Measurements from ENCODE around the gene EPHA2.
"Not testable (repeated sequence)": the region's sequence is repeated elsewhere in the genome, so short reads cannot be mapped to it uniquely, and the experiment has no call there.

Gene EPHA2

GRCh38 chr1:16199700-16200099 is 43.8 kb upstream of the EPHA2 start:
- H3K4me3 ChIP-seq (ENCODE audit: low read depth, low read length): no peak overlapping the region
- DNase-seq (ENCODE audit: low read depth): no peak

GRCh38 chr1:16199157-16199501 is 43.3 kb upstream of the EPHA2 start:
- H3K4me3 ChIP-seq (ENCODE audit: low read depth, low read length): no peak overlapping the region
- no peak for DNase-seq (ENCODE audit: low read depth)
- TF ChIP-seq CTCF (IDR thresholded peaks at IDR 0.05; ENCODE audit: control insufficient read depth, extremely low read depth, insufficient read depth): no peak

More at GRCh38 chr1:16199700-16200099, 43.8 kb upstream of the EPHA2 start:
- no peak for TF ChIP-seq CTCF (IDR thresholded peaks at IDR 0.05; ENCODE audit: control insufficient read depth, extremely low read depth, insufficient read depth)

GRCh38 chr1:16198444-16199156 is 42.7 kb upstream of the EPHA2 start:
- TF ChIP-seq CTCF (IDR thresholded peaks at IDR 0.05; ENCODE audit: control insufficient read depth, extremely low read depth, insufficient read depth): no peak
- H3K4me3 ChIP-seq (ENCODE audit: low read depth, low read length): no peak overlapping the region
- no peak for DNase-seq (ENCODE audit: low read depth)

- no peak for TF ChIP-seq CTCF (IDR thresholded peaks at IDR 0.05; ENCODE audit: control insufficient read depth, extremely low read depth, insufficient read depth)
- no peak for DNase-seq (ENCODE audit: low read depth)
- no peak overlapping the region for H3K4me3 ChIP-seq (ENCODE audit: low read depth, low read length)
These were observed 41.0 kb upstream of the EPHA2 start for GRCh38 chr1:16196874-16197273.

- H3K4me3 ChIP-seq (ENCODE audit: low read depth, low read length); DNase-seq (ENCODE audit: low read depth): not testable (repeated sequence)
These were observed 40.3 kb upstream of the EPHA2 start for GRCh38 chr1:16196139-16196538.

GRCh38 chr1:16195518-16195905 is 39.6 kb upstream of the EPHA2 start:
- H3K4me3 ChIP-seq (ENCODE audit: low read depth, low read length): no peak overlapping the region
- no peak for DNase-seq (ENCODE audit: low read depth)
- no peak for TF ChIP-seq CTCF (IDR thresholded peaks at IDR 0.05; ENCODE audit: control insufficient read depth, extremely low read depth, insufficient read depth)

- H3K4me3 ChIP-seq (ENCODE audit: low read depth, low read length): no peak overlapping the region
- TF ChIP-seq CTCF (IDR thresholded peaks at IDR 0.05; ENCODE audit: control insufficient read depth, extremely low read depth, insufficient read depth): no peak
- no peak for DNase-seq (ENCODE audit: low read depth)
These were observed 36.2 kb upstream of the EPHA2 start for GRCh38 chr1:16191916-16192546.
